HG03432 (cell line): ENCODE measurements around the gene C19orf47.

Experiments used
- ATAC-seq: cut with Tn5 transposase; IDR thresholded peaks from one replicate; pipeline ENCODE4 v1.9.1; 2021; ENCODE audit warnings: mild to moderate bottlenecking, moderate library complexity; ENCODE audit not compliant: unreplicated experiment

The C19orf47 gene

DNA sequence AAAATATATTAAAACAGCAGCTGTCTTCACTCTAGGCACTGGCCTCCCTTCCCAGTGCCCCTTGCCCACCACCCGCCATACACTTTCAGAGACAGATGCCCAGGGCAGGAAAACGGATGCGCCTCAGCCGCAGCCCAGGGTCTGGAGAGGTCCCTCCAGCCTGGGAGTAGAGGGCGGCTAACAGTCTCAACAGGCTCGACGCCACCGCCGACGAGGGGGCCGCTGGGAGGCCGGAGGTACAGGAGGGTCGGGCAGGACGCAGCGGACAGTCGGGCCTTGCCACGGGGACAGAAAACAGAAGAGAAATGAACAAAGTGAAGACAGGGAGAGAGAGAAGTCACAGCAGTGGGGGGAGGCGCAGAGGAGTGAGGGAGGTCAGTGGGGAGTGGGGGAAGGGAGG is 27.1 kb downstream of the C19orf47 start:
- ATAC-seq, result no peak

DNA sequence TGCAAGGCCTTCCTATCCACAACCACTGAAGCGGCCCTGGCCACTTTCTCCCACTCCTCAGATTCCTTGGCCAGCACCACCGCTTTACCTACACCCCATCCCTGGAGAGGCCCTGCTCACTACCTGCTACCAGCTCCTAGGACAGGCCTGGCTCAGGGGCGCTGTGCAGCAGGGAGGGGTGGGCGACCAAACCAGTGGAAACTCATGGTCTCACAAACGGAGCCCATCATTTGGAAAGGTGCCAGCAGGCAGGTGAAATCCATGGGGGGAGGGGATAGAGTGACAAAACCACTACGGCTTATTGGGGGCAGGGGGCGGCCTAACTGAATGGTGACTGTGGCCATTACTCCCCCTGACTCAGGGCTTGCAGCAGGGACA is 27.6 kb downstream of the C19orf47 start:
- ATAC-seq, result no peak

DNA sequence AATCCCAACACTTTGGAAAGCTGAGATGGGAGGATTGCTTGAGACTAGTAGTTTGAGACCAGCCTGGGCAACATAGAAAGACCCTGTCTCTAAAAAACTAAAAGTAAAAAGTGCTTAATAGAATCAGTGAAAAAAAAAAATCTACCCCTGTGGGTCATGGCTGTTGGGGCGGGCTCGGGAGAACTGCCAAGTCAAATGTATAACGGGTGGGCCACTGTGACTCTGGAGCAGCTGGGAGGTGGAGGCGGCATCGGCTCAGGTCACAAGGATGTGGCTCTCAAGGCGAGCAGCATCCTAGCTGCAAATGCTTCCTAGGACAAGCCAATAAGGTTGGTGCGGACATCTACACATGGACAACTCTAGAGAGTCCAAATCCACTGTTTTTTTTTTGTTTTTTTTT is 30.9 kb downstream of the C19orf47 start:
- no peak for ATAC-seq

DNA sequence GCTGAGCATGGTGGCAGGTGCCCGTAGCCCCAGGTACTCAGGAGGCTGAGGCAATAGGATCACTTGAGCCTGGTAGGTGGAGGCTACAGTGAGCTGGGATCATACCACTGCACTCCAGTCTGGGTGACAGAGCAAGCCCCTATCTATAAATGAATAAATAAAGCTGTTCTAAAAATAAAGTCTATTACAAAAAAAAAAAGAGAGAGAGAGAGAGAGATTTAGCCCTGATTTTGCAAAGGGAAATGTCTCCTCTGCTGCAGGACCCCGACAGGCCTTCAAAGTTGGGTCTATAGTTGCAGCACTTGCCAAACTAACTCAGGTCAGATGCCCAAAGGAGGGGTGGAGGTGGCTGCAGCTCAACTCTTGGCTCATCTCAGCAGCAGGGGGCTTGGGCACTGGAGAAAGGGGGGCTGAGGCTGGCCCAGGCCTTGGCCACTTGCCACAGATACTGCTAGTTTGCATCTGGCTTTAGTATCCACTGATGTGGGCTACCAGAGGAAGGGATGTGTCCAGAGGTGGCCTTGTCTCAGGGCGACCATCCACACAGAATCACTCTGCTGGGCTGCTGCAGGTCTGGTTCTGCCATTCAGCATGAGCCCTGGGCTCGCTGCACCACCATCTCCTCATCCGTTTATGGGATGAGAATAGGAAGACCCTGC is 32.3 kb downstream of the C19orf47 start:
- ATAC-seq, result no peak

DNA sequence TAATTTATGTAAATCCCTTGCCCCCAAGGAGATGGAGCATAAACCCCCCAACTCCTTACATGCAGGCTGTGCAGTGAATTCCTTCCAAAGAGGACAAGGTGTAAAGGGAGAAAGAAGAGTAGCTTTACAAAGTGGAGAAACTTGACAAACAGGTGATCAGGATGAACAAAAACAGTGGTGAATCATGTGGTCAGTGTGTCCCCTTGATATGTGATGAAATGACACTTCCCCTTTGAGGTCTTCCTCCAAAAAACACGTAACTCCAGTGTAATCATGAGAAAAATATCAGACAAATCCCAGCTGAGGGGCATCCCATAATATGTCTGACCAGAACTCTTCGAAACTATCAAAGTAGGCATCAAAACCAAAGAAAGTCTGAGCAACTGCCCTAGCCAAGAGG is 33.5 kb downstream of the C19orf47 start:
- no peak for ATAC-seq

DNA sequence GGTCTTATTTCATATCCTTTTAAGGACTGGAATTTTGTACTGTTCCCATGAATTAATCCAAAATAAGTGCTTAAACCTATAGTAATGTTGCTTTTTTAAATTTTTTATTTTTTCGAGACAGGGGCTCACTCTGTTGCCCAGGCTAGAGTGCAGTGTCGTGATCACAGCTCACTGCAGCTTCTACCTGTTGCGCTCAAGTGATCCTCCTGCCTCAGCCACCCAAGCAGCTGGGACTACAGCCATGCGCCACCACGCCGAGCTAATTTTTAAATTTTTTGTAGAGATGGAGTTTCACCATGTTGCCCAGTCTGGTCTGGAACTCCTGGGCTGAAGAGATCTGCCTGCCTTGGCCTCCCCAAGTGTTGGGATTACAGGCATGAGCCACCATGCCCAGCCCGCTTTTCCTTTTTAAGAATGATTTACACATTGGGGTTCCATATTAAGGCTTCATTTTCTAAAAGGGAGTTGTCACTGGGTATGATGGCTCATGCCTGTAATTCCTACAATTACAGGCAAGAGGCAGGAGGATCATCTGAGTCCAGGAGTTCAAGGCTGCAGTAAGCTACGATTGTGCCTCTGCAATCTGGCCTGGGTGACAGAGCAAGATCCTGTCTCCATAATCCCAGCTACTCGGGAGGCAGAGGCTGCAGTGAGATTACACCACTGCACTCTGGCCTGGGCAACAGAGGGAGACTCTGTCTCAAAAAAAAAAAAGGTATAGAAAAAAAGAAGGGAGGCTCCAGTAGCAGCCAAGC is 34.8 kb downstream of the C19orf47 start:
- ATAC-seq, result no peak

DNA sequence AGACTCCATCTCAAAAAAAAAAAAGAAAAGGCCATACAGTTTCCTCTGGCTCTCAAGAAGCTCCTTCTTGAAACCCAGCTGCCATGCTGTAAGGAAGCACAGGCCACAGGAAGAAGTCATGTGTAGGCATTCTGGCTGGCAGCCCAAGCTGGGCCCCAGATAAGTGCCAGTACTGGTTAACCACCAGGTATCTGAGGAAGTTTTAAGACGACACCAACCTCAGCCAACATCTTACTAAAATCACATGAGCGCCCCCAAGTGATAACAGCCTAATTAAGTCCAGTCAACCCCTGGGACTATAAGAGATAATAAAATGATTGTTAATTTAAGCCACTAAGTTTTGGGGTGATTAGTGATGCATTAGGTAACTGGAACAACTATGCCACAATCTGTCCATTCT is 35.7 kb downstream of the C19orf47 start:
- ATAC-seq, result no peak

DNA sequence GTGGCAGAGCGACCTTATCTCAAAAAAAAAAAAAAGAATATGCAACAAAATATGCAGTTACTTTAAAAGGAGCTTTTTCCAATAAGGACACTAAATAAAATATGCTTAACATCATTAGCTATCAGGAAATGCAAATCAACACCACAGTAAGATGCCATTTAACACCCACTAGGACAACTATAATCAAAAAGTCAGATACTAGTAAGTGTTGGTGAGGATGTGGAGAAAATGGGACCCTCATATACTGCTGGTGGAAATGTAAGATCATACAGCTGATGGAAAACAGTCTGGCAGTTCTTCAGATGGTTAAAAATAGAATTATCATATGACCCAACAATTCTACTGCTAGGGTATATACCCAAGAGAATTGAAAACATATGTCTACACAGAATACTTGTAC is 38.5 kb downstream of the C19orf47 start:
- no peak for ATAC-seq

DNA sequence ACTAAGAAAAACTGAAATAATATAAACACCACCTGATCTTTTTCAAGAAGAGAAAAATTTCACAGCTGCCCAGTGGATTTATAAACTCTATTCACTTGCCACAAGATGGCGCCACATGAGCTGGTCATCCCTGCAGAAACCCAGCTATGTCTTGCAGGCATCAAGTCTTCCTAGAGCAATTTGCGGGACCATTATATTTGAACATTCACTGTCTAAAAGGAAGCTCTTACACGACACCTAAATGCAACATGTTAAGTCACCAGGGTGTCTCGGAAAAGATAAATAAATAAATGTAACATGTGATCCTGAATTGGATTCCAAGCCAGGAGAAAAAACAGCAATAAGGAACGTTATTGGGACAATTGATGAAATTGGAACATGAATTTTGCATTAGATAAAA is 42.8 kb downstream of the C19orf47 start:
- no peak for ATAC-seq

DNA sequence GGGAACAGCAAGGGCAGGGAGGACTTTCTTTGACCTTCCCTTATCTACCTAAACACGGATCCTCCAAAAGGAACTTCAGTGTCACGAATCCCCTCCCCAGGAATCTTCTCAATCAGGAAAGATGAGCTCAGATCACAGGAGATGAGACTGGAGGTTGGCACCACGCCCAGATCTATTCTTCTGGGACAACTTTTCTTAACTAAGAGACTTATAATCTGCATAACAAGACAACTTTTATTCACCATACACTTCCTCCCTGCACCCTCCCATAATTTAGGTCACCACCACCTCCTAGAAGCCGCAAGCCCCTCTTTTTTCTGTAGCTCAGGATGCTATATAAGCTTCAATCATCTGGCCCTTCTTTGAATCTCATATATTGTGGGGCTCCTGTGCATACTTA is 43.9 kb downstream of the C19orf47 start:
- ATAC-seq, result no peak

DNA sequence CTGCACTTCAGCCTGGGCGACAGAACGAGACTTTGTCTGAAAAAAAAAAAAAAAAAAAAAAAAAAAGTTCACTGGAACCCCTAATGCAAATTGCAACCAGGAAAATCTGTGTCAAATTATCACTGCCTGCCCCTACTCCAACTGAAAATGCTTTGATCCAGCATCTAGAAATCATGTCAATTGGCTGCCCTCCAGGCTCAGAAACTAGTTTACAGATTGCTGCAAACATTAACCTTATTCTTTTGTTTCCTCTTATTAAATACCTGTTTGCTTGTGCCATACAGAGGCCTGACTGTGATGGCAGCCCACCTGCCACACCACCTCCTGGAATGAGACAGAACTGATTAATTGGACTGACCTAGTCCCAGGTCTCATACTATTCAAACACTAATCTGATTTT is 44.4 kb downstream of the C19orf47 start:
- ATAC-seq, result no peak

DNA sequence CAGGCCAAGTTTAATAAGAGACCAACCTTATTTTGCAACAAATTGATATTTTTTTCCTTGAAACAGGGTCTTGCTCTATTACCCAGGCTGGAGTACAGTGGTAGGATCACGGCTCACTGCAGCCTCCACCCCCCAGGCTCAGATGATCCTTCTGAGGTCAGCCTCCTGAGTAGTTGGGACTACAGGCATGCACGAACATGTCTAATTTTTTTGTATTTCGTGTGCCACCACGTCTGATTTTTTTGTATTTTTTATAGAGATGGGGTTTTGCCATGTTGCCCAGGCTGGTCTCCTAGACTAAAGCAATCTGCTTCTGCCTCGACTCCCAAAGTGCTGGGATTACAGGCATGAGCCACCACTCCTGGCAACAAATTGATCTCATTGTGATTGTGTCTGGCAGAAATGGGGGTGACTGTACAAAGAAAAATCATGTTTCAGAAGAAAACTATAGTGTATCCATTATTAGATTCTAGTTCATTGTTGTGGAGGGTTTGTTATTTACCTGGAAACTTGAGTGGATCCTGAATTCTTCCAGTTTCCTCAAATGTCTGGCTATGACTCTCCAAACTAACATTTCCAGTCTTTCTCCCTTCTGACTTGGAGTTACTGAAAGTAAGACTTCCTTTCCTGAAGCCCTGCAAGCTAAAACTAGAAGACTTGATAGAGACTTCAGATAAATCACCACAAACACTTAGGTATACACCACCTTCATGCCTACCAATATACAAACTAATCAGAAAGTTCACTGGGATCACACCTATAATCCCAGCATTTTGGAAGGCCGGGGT is 45.8 kb downstream of the C19orf47 start:
- no peak for ATAC-seq

DNA sequence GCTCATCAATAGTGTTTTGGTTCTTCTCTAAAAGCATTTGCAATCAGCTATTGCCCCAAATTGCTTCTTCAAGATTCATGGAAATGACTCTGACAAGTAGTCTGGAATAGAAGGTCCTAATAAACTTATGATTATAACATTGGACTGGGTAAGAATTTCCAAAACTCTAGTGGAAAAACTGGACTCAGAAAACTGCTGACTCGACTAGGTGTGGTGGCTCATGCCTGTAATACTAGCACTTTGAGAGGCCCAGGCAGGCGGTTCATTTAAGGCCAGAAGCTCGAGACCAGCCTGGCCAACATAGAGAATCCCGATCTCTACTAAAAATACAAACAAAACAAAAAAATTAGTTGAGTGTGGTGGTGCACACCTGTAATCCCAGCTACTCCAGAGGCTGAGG is 47.5 kb downstream of the C19orf47 start:
- ATAC-seq, result no peak

DNA sequence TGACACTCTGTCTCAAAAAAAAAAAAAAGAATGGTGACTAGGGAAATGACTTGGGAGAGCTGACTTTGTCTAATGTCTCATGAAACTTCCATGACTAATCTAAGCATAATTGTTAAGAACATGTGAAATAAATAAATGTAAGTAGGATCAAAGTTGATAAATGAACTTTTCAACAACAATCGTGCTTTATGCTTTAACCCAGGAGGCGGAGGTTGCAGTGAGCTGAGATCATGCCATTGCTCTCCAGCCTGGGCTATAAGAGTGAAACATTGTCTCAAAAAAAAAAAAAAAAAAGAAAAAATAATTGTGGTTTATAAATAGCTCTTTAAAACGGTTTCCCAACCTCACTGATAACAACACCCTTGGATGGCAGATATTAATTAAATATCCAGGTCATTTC is 50.2 kb downstream of the C19orf47 start:
- no peak for ATAC-seq

DNA sequence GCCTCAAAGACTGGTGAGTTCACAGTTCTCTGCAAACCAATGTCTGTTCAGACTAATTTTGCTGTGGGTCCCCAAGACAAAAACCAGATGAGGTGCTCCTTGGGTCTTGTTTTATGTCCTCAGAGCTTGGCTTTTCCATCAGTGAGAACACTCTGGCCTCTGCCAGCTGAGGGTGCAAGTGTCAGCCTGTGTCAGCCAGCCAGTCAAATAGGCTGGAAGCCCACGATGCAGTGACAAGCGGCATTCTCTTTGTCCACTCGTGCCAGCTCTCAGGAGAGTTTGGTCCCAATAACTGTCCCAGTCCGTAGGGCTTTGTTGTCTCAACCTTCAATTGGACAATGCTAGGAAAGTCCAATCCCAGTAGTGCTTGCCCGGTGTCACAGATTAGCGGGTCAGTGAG is 53.6 kb downstream of the C19orf47 start:
- ATAC-seq, result no peak

DNA sequence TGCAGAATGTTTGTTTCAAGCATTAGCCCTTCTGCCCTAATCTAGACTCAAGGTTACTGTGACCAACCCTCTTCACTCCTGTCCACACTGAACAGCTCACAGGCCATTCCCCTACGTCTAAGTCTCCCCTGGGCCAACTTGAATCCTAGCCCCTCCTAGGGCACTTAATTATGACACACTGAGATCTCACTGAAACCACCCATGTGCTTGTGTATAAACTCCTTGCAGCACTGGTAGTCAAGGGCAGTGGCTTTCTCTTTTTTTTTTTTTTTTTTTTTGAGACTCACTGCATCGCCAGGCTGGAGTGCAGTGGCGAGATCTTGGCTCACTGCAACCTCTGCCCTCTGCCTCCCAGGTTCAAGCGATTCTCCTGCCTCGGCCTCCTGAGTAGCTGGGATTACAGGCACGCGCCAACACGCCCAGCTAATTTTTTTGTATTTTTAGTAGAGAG is 61.2 kb downstream of the C19orf47 start:
- no peak for ATAC-seq

DNA sequence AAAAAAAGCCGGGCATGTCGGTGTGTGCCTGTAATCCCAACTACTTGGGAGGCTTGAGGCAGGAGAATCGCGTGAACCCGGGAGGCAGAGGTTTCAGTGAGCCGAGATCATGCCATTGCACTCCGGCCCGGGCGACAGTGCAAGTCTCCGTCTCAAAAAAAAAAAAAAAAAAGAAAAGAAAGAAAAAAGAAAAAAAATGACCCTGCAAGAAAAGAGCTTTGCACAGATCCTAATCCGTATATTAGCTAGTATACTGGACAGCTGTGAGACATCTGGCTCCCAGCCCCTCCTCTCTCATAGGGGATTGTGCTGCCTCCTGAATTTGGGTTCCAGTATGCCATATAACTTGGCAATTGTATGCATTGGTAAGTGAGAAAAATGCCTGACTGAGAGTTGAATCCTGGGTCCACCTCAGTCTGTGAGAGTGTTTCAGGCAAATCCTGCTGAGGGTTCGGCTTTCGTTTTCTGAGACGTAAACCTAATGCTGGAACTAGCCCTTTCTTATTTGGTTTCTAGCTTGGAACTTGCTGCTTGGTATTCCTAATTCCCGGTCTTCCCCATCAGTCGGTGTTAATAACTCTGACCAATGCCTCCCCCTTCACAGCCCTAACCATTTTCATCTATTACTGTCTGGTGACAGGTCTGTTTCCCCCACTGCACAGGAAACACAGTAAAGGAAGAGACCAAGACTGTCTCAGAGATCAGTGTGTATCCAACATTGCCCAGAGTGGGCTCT is 61.8 kb downstream of the C19orf47 start:
- ATAC-seq, result no peak

DNA sequence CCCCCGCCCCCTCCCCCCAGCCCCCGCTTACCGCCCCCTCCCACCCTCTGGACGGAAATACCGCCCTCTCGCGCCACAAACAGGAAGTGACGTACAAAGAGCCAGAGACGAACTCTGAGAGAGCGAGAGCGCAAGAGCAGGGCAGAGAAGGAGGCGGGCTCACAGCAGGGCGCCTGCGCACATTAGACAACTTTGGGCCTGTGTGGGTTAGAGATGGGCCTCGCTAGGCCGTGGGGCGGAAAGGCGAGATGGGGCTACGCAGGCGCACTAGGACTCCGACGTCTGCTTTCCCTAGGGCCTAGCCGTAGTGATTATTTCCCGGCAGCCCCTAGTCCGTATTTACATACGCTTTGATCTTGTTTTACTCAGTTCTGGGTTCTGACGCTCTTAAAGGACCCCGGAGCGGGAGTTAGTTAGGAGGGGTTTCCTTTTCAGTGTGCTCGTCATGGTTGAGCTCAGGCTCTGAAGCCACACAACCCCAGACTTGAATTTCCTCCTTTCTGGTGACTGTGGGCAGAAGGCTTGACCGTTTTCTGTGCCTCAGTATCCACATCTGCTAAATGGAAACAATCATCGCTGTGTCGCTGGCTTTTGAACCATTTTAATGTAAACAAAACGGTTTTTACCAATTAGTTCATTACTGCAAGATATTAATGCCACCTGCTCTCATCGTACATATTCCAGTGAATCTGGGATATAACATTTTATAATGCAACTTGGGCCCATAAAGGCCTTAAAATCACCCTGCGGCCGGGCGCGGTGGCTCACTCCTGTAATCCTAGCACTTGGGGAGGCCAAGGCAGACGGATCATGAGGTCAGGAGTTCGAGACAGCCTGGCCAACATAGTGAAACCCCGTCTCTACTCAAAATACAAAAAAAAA is 62.6 kb downstream of the C19orf47 start:
- ATAC-seq, result peak; percentile 79

DNA sequence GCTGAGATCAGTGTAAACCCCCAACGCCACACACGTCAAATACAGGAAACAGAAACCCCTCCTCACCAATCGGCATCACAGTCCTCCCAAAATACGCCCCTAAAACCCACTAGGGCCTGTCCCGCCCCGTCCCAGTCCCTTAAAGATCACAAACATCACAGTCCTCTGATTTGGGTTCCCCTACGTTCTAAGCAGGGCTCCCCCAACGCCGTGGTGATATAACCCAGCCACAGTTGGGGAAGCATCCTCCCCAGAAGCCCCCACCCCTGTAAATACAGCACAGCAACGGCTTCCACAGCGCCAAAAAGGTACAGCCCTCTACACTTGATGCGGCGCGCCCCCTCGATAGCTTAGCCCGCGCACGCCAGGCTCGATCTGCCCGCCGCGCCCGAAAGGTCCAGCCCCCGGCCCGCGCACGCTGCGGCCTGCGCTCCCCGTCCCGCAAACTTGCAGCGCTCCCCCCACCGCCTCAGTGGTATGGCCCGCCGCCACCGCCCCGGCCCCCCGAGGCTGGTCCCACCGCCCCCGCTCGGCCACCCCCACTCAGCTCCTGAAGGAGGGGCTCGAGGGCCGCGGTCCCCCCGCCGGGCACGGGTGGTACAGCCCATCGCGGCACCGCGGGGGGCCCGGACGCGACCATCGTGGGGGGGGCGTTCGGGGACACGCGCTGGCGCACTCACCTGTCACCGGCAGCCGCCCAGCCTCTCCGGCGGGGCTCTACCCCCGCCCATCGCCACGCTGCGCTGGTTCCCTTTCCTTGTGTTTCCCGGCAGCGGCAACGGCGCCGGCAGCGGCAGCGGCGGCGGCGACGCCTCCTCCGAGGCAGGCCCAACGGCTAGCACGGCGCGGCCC is 63.5 kb downstream of the C19orf47 start, which contains the start of gene AKT2:
TSS of gene AKT2 (minus strand) at position 845 of the 852 bp plus-strand sequence. CDS start 20,078 bp downstream, outside the sequence.
- ATAC-seq, result peak; percentile 36
